PC-9 (cell line): Measurements from ENCODE around the gene STK24. TPM values are rescaled to one million over a fixed set of nuclear protein-coding genes. Genes with fewer than 3 reads are reported as not detected.

Source experiments
- BruUV-seq: library from RNA; stranded (reverse); fragments of 400-500 nt; replicated peaks from 2 replicates; lab custom pipeline; 2021; lab: Mats Ljungman, UMichigan
- CTCF ChIA-PET: fragments of 300-600 bp; sonication (Branson Sonifier 250); formaldehyde crosslinking; loops from one replicate; lab custom pipeline; 2022; ENCODE audit warnings: antibody characterized with exemption; lab: Charles Lee
- POLR2A ChIA-PET: fragments of 300-600 bp; sonication (Branson Sonifier 250); formaldehyde crosslinking; loops from one replicate; lab custom pipeline; 2022; ENCODE audit warnings: antibody characterized with exemption; ENCODE audit not compliant: unreplicated experiment; lab: Charles Lee
- DNase-seq, 2 experiments: peaks; one replicate each; pipeline versions ENCODE4 v3.0.0 to v3.0.0-alpha.2; 2015 to 2022; ENCODE audit warnings: mixed read lengths in 1 of 2
- H2AFZ ChIP-seq: fragments of 200-600 bp; sonication (generic); 2 replicates; pipeline ENCODE4 v1.8.1; 2017; ENCODE audit warnings: antibody characterized with exemption
- H3F3A ChIP-seq: fragments of 200-600 bp; sonication (generic); 2 replicates; pipeline ENCODE4 v1.8.1; 2017; ENCODE audit warnings: antibody characterized with exemption, mild to moderate bottlenecking, low read depth; ENCODE audit not compliant: insufficient read depth
- H3K27ac ChIP-seq: fragments of 200-600 bp; sonication (generic); 2 replicates; pipeline ENCODE4 v1.6.1; 2016; ENCODE audit warnings: mixed run types
- H3K27me3 ChIP-seq: fragments of 200-600 bp; sonication (generic); 2 replicates; pipeline ENCODE4 v1.6.1; 2016; ENCODE audit warnings: low read depth, mixed run types; ENCODE audit not compliant: insufficient read depth
- H3K36me3 ChIP-seq: fragments of 200-600 bp; sonication (generic); 2 replicates; pipeline ENCODE4 v1.6.1; 2016; ENCODE audit warnings: low read depth, mixed run types
- H3K4me1 ChIP-seq: fragments of 200-600 bp; sonication (generic); replicated peaks from 2 replicates; pipeline ENCODE4 v1.6.1; 2016; ENCODE audit warnings: mixed run types; ENCODE audit not compliant: insufficient read depth
- H3K4me2 ChIP-seq: fragments of 200-600 bp; sonication (generic); 2 replicates; pipeline ENCODE4 v1.6.1; 2017; ENCODE audit warnings: mixed run types
- H3K4me3 ChIP-seq: fragments of 200-600 bp; sonication (generic); 2 replicates; pipeline ENCODE4 v1.6.1; 2016; ENCODE audit warnings: mixed run types
- H3K79me2 ChIP-seq: fragments of 200-600 bp; sonication (generic); 2 replicates; pipeline ENCODE4 v1.6.1; 2017; ENCODE audit warnings: low read depth, mixed run types
- H3K9me2 ChIP-seq: fragments of 200-600 bp; sonication (generic); 2 replicates; pipeline ENCODE4 v1.8.1; 2017; ENCODE audit warnings: mild to moderate bottlenecking; ENCODE audit not compliant: insufficient read depth
- H3K9me3 ChIP-seq: fragments of 200-600 bp; sonication (generic); 2 replicates; pipeline ENCODE4 v1.8.1; 2016; ENCODE audit warnings: low read depth; ENCODE audit not compliant: insufficient read depth
- H4K20me1 ChIP-seq: fragments of 200-600 bp; sonication (generic); 2 replicates; pipeline ENCODE4 v1.8.1; 2017; ENCODE audit not compliant: insufficient read depth
- CTCF ChIP-seq: fragments of 200-600 bp; sonication (generic); conservative IDR thresholded peaks from 2 replicates; pipeline ENCODE4 v1.6.1; 2017; ENCODE audit warnings: mixed run types, antibody characterized with exemption, mild to moderate bottlenecking, moderate library complexity
- EZH2 ChIP-seq: fragments of 200-600 bp; sonication (generic); IDR thresholded peaks from 2 replicates; pipeline ENCODE4 v1.8.0; 2017; ENCODE audit warnings: antibody characterized with exemption, low read depth
- intact Hi-C: fragments of 100-400 bp; cut with micrococcal nuclease; formaldehyde crosslinking; loops from one replicate; pipeline ENCODE4 v1.10.0; 2022; ENCODE audit not compliant: unreplicated experiment
- total RNA-seq: library from RNA; stranded (reverse); gene quantifications from 2 replicates; pipeline ENCODE4 v1.2.3, GENCODE V29; 2021

Gene STK24
- total RNA-seq, 1 experiment from 2014 or later, result 134 TPM

GRCh38 chr13:98478189-98479129, 98.4 kb downstream of the STK24 start:
- no peaks in the 10 kb centered on the region for H3K9me2 ChIP-seq
- POLR2A ChIA-PET, result no interaction called here
- no peaks in the 10 kb centered on the region for H3K27me3 ChIP-seq
- TF ChIP-seq EZH2 (no peak), CTCF (no peak)
- H3K4me2 ChIP-seq, result peak overlapping the region; percentile 70; the same call in 1 of the 2 replicates
- peaks cover 89% of the 10 kb centered on the region for H3K79me2 ChIP-seq
- H4K20me1 ChIP-seq, result no peaks in the 10 kb centered on the region
- H3F3A ChIP-seq, result peaks cover 79% of the 10 kb centered on the region
- peak overlapping the region; percentile 94 for H3K27ac ChIP-seq
- no peak overlapping the region for H2AFZ ChIP-seq
- H3K4me1 ChIP-seq, result peaks cover 63% of the 10 kb centered on the region
- H3K36me3 ChIP-seq, result peaks cover 11% of the 10 kb centered on the region
- intact Hi-C loops, result no loop called here
- CTCF ChIA-PET, result no interaction called here
- H3K9me3 ChIP-seq, result no peaks in the 10 kb centered on the region
- no peak overlapping the region for H3K4me3 ChIP-seq
- no peak for DNase-seq
- BruUV-seq, result no TSS peak

GRCh38 chr13:98476538-98476966, 100.4 kb downstream of the STK24 start:
- no TSS peak for BruUV-seq
- Histone ChIP-seq H3F3A (peaks cover 70% of the 10 kb centered on the region), H3K27me3 (no peaks in the 10 kb centered on the region), H3K79me2 (peaks cover 78% of the 10 kb centered on the region), H3K27ac (peak overlapping the region; percentile 94), H3K36me3 (peaks cover 26% of the 10 kb centered on the region), H3K4me1 (peaks cover 44% of the 10 kb centered on the region), H3K4me3 (peak overlapping the region; percentile 20; the same call in 1 of the 2 replicates), H2AFZ (no peak overlapping the region), H4K20me1 (no peaks in the 10 kb centered on the region), H3K9me2 (no peaks in the 10 kb centered on the region), H3K9me3 (no peaks in the 10 kb centered on the region), H3K4me2 (peak overlapping the region; percentile 70)
- TF ChIP-seq CTCF, result no peak
- no peak for TF ChIP-seq EZH2
- CTCF ChIA-PET, result interaction anchor here (0.5 kb wide), 1 partner anchor 1367 kb away, joined by 5 read pairs; no protein-coding TSS in a partner anchor
- peak; percentile 80 to 95 for DNase-seq
- POLR2A ChIA-PET, result interaction anchor here (0.6 to 0.7 kb wide), 3 partner anchors 9 to 344 kb away, joined by 3 to 6 read pairs (median 4); no protein-coding TSS in a partner anchor
- intact Hi-C loops, result loop anchor here (1.0 to 2.0 kb wide), 3 partner anchors 8 to 174 kb away; no protein-coding TSS in a partner anchor

GRCh38 chr13:98476106-98476505, 100.8 kb downstream of the STK24 start:
- Histone ChIP-seq H2AFZ (no peak overlapping the region), H3K9me3 (no peaks in the 10 kb centered on the region), H3K4me2 (peak overlapping the region; percentile 70), H3K27ac (peak overlapping the region; percentile 94), H3K36me3 (peaks cover 26% of the 10 kb centered on the region; the same call in 1 of the 2 replicates), H3F3A (peaks cover 69% of the 10 kb centered on the region), H3K4me3 (peak overlapping the region; percentile 20; the same call in 1 of the 2 replicates), H3K79me2 (peaks cover 78% of the 10 kb centered on the region), H3K27me3 (no peaks in the 10 kb centered on the region), H4K20me1 (no peaks in the 10 kb centered on the region), H3K4me1 (peaks cover 40% of the 10 kb centered on the region), H3K9me2 (no peaks in the 10 kb centered on the region)
- TF ChIP-seq EZH2, result no peak
- TF ChIP-seq CTCF, result no peak
- CTCF ChIA-PET, result interaction anchor here (0.5 to 0.6 kb wide), 2 partner anchors 394 to 1367 kb away, joined by 3 to 5 read pairs; no protein-coding TSS in a partner anchor
- BruUV-seq, result no TSS peak
- intact Hi-C loops, result loop anchor here (1.0 to 2.0 kb wide), 3 partner anchors 8 to 175 kb away; no protein-coding TSS in a partner anchor
- no peak for DNase-seq
- POLR2A ChIA-PET, result interaction anchor here (0.6 to 0.7 kb wide), 2 partner anchors 9 to 89 kb away, joined by 3 to 6 read pairs; no protein-coding TSS in a partner anchor
